DMS 273 treated with DMSO at 0.1 percent for 48 hours (cell line): ENCODE data around the gene DNAH9.

ENCODE experiments used
- DNase-seq: peaks from one replicate; lab custom pipeline; 2025; lab: John Stamatoyannopoulos, UW

DNAH9 gene

GRCh38 chr17:11986179-11986941 lies 388.1 kb downstream of the DNAH9 start:
- DNase-seq = no peak

GRCh38 chr17:11986942-11987329 lies 388.7 kb downstream of the DNAH9 start:
- DNase-seq = no peak

- no peak for DNase-seq
These were observed 392.2 kb downstream of the DNAH9 start for GRCh38 chr17:11990363-11990983.

DNA sequence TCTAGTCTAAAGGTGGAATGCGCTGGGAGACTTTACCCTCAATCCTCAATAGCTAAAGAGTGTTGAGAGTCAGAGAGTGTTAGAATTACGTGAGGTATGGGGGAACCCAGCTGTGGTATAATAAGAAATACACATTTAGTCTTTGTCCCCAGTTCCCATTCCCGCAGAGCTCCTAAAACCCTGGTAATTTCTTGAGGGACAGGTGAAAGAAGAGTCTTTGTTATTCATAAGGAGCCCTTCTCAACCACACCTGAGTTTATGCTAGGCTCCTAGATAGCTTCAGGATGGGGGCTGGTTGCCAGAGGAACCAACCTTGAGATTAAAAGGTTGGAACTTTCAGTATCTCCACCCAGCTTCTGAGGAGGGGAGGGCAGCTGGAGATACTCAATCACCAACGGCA lies 393.2 kb downstream of the DNAH9 start:
- no peak for DNase-seq

DNA sequence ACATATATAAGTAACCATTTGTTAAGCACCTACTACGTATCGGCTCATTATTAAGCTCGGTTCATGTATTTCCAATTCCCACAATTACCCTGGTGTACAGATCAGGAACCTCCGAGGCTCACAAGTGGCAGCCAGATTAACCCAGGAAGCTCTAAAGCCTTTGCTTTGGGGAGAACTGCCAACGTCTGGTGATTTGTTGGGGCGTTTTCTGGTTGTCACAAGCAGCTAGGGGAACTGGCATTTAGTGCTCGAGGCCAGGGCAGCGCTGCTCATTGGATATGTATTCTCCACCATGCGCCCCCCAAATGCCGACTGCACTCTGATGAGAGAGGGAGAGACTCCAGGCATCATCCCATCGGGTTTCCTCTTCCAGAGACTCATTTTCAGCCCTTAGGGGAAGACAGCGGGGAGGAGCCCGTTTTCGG lies 398.5 kb downstream of the DNAH9 start:
- DNase-seq = peak; percentile 12

- DNase-seq = peak; percentile 73
These were observed 399.1 kb downstream of the DNAH9 start, which contains the start of gene ZNF18 for GRCh38 chr17:11997147-11997971. Gene ZNF18 (minus strand): TSS chr17:11997475. CDS start chr17:11992829, 4,646 bp downstream.

- DNase-seq = no peak
These were observed 399.6 kb downstream of the DNAH9 start for GRCh38 chr17:11997972-11998233.

GRCh38 chr17:11999696-12000095 lies 401.4 kb downstream of the DNAH9 start:
- no peak for DNase-seq

DNA sequence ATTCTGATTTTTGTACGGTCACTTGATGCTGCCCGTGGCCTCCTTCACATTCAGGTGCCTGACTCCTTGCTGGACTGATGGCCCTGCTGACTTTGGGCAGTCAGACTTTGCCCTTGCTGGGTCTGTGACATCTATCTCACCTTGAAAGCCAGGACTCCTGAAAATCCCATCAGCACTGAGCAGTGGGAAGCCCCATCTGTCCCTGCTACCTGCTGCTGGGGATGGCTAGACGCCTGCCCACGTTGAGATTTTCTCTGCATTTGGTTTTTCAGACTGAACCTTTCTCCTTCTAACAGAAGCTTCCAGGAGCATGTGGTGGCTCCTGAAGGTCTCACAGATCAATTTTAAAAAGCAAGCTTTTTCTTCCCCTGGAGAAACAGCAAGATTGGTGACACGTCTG lies 409.2 kb downstream of the DNAH9 start:
- no peak for DNase-seq
